Mesendoderm (in vitro differentiated cells): ENCODE measurements around the gene OCA2.

Source experiments
- DNase-seq: peaks from one replicate; pipeline ENCODE4 v3.0.0; 2013
- H2AK5ac ChIP-seq: 2 replicates; pipeline ENCODE4 v1.6.1; 2013; ENCODE audit warnings: low read length, inconsistent platforms
- H2BK120ac ChIP-seq: 2 replicates; pipeline ENCODE4 v1.6.1; 2013; ENCODE audit warnings: low read depth, mild to moderate bottlenecking, low read length, moderate library complexity, mixed read lengths
- H2BK15ac ChIP-seq: replicated peaks from 2 replicates; pipeline ENCODE4 v1.6.1; 2013; ENCODE audit warnings: low read depth, mild to moderate bottlenecking, moderate library complexity
- H2BK5ac ChIP-seq: 2 replicates; pipeline ENCODE4 v1.6.1; 2013; ENCODE audit warnings: low read length, inconsistent platforms
- H3K18ac ChIP-seq: 2 replicates; pipeline ENCODE4 v1.6.1; 2013; ENCODE audit warnings: mild to moderate bottlenecking, low read length, mixed read lengths
- H3K23ac ChIP-seq: one replicate; pipeline ENCODE4 v1.6.1; 2013; ENCODE audit warnings: low read length
- H3K27ac ChIP-seq: 2 replicates; pipeline ENCODE4 v1.5.1; 2013; ENCODE audit warnings: low read depth, mild to moderate bottlenecking, inconsistent platforms, low read length, moderate library complexity
- H3K27me3 ChIP-seq: 2 replicates; pipeline ENCODE4 v1.6.1; 2013; ENCODE audit warnings: low read length, control low read depth, mild to moderate bottlenecking, inconsistent platforms; ENCODE audit not compliant: insufficient read depth, poor library complexity
- H3K36me3 ChIP-seq: 2 replicates; pipeline ENCODE4 v1.6.1; 2013; ENCODE audit warnings: low read length, inconsistent platforms; ENCODE audit not compliant: control insufficient read depth, insufficient read depth
- H3K4ac ChIP-seq: one replicate; pipeline ENCODE4 v1.6.1; 2013; ENCODE audit warnings: low read depth, mild to moderate bottlenecking, low read length, moderate library complexity
- H3K4me1 ChIP-seq: 2 replicates; pipeline ENCODE4 v1.6.1; 2013; ENCODE audit warnings: low read depth, low read length, inconsistent platforms; ENCODE audit not compliant: control insufficient read depth
- H3K4me2 ChIP-seq: 2 replicates; pipeline ENCODE4 v1.6.1; 2013; ENCODE audit warnings: low read length
- H3K4me3 ChIP-seq: 2 replicates; pipeline ENCODE4 v1.5.1; 2013; ENCODE audit warnings: mild to moderate bottlenecking, low read length
- H3K56ac ChIP-seq: one replicate; pipeline ENCODE4 v1.6.1; 2013; ENCODE audit warnings: low read length
- H3K79me1 ChIP-seq: 2 replicates; pipeline ENCODE4 v1.6.1; 2013; ENCODE audit warnings: low read length, inconsistent platforms
- H3K79me2 ChIP-seq: 2 replicates; pipeline ENCODE4 v1.6.1; 2013; ENCODE audit warnings: mild to moderate bottlenecking, low read length; ENCODE audit not compliant: control insufficient read depth, insufficient read depth
- H3K9ac ChIP-seq: 2 replicates; pipeline ENCODE4 v1.6.1; 2013; ENCODE audit warnings: low read length, inconsistent platforms
- H4K5ac ChIP-seq: one replicate; pipeline ENCODE4 v1.6.1; 2013; ENCODE audit warnings: low read length
- H4K8ac ChIP-seq: one replicate; pipeline ENCODE4 v1.6.1; 2013; ENCODE audit warnings: low read depth, mild to moderate bottlenecking, control low read depth, low read length, moderate library complexity
- WGBS: extraction: QIAGEN DNeasy Blood & Tissue Kit; methylation state at CpG from one replicate; pipeline ENCODE4 v1.1.7; 2013; ENCODE audit warnings: low lambda C conversion rate, missing lambda C conversion rate; ENCODE audit not compliant: insufficient coverage; ENCODE audit errors: extremely low coverage; 5-methylcytosine and 5-hydroxymethylcytosine counted together

OCA2 gene

DNA sequence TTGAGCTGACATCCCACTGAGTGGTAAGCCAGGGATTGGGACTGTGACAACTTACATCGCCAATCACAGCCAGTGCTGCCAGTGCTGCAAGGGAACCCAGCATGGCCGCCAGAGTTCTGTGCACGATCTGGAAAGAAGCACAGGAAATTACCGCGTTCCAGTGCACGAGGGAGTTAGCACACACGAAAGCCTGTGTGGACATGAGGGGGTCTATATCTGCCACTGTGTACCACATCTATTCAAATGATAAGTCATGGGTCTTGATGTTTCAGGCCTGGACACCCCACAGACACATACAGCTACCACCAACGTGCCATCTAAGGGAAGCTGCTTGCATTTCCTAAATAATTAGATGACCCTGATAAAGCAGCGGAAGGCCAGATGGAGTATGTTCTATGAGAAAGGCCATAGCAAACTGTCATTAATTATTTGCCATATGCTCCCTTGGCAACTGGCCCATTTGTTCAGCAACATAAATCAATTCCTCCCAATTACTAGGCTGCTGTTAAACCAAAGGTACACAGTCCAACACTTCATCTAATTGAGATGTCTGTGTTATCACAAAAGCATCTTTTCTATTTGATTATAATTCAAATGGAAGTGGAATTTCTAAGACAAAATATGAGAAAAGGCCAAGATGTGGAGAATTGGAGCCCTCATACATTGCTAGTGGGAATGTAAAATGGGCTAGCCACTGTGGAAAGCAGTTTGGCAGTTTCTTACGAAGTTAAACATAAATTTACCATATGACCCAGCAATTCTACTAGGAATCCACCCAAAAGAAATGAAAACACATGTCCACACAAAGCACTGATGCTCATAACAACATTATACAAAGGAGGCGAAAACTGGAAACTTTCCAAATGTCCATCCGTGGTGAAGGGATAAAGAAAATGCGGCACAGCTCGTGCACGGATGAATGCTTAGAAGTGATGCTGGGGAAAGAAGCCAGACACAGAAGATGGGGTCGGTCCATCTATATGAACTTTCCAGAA, 108.3 kb downstream of the OCA2 start:
- no peak for DNase-seq
- Histone ChIP-seq H3K18ac (no peak overlapping the region), H3K27me3 (no peaks in the 10 kb centered on the region), H3K9ac (no peak overlapping the region), H2BK5ac (no peak overlapping the region), H2BK15ac (no peak overlapping the region), H3K79me1 (no peaks in the 10 kb centered on the region), H3K36me3 (no peaks in the 10 kb centered on the region), H3K4me3 (no peak overlapping the region), H3K4ac (no peak overlapping the region), H3K4me1 (no peaks in the 10 kb centered on the region), H4K8ac (no peak overlapping the region), H3K56ac (no peak overlapping the region), H2BK120ac (no peak overlapping the region), H3K27ac (no peak overlapping the region), H3K23ac (no peak overlapping the region), H4K5ac (no peak overlapping the region), H3K4me2 (no peak overlapping the region), H3K79me2 (no peaks in the 10 kb centered on the region), H2AK5ac (no peak overlapping the region)
- WGBS: no CpG with 5 or more reads among the region's 16 CpGs

DNA sequence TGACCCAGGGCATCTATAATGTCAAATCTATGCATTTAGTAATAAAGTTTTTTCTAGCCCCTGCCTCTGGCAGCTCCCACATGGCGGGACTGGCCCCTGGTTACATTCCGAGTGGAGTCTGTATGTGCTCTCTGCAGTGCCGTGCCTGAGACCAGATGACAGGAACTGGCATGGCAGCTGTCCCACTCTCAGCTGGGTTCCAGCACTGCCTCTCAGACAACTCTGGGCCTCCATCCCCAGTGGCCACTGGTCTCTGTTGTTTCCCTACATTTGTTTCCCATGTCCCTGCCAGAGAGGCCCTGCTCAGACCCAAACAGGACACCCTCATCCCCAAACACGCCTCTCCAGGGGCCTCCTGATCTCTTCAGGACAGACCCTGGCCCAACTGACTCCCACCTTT, 109.3 kb downstream of the OCA2 start:
- WGBS: no CpG with 5 or more reads among the region's 4 CpGs

DNA sequence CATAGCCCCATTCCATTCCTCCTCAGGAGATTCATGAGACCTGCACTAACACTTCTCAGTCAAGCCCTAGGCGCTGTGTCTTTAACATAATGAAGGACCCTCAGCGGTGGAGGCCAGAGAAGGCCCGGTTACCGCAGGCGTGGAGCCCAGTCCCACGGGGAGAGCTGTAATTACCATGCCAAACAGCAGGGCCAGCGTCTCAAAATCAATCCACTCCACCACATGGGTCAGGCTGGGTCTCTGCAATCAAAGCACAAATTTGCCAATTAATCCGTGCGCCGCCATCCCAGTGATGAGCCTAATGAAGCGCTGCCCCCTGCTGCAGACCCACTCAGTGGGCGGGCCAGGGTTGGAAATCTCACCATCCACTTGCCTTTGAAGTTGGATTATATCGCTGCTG, 109.7 kb downstream of the OCA2 start:
- no peak overlapping the region for H3K4me2 ChIP-seq
- H3K79me1 ChIP-seq: no peaks in the 10 kb centered on the region
- H2BK120ac ChIP-seq: no peak overlapping the region
- WGBS: no CpG with 5 or more reads among the region's 13 CpGs
- no peak overlapping the region for H3K56ac ChIP-seq
- H2BK5ac ChIP-seq: no peak overlapping the region
- H2BK15ac ChIP-seq: no peak overlapping the region
- no peak overlapping the region for H3K9ac ChIP-seq
- no peak for DNase-seq
- no peak overlapping the region for H3K4ac ChIP-seq
- no peaks in the 10 kb centered on the region for H3K4me1 ChIP-seq
- H4K5ac ChIP-seq: no peak overlapping the region
- no peak overlapping the region for H3K4me3 ChIP-seq
- H3K79me2 ChIP-seq: no peaks in the 10 kb centered on the region
- no peaks in the 10 kb centered on the region for H3K36me3 ChIP-seq
- no peak overlapping the region for H2AK5ac ChIP-seq
- H3K18ac ChIP-seq: no peak overlapping the region
- no peak overlapping the region for H3K23ac ChIP-seq
- no peak overlapping the region for H3K27ac ChIP-seq
- H4K8ac ChIP-seq: no peak overlapping the region
- H3K27me3 ChIP-seq: no peaks in the 10 kb centered on the region

More for the DNA sequence above, 109.3 kb downstream of the OCA2 start:
- no peak overlapping the region for H3K23ac ChIP-seq
- no peak overlapping the region for H2BK120ac ChIP-seq
- H3K9ac ChIP-seq: no peak overlapping the region
- H3K79me1 ChIP-seq: no peaks in the 10 kb centered on the region
- no peak overlapping the region for H3K4me3 ChIP-seq
- H3K4me2 ChIP-seq: no peak overlapping the region
- no peak overlapping the region for H2BK15ac ChIP-seq
- no peak overlapping the region for H3K56ac ChIP-seq
- no peaks in the 10 kb centered on the region for H3K36me3 ChIP-seq
- H3K18ac ChIP-seq: no peak overlapping the region
- no peaks in the 10 kb centered on the region for H3K79me2 ChIP-seq
- H3K4ac ChIP-seq: no peak overlapping the region
- no peak overlapping the region for H4K5ac ChIP-seq
- no peaks in the 10 kb centered on the region for H3K27me3 ChIP-seq
- H2BK5ac ChIP-seq: no peak overlapping the region
- H2AK5ac ChIP-seq: no peak overlapping the region
- H3K4me1 ChIP-seq: no peaks in the 10 kb centered on the region
- no peak overlapping the region for H3K27ac ChIP-seq
- DNase-seq: no peak
- H4K8ac ChIP-seq: no peak overlapping the region

DNA sequence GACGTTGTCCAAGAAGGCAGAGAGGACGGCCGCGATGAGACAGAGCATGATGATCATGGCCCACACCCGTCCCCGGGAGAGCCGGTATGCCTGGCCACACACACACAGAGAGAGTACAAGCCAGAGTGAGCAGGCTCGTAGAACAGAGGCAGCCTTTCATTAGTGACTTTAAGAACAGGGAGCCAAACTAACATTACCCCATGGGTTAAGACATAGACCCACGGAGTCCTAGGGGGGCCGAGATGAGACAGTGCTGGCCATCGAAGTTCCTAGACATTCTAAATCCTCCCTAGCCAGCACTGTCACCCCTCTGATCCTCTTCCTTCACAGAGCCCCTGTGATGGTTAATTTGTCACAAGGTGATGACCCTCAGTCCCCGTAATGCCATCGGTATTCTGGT, 114.0 kb downstream of the OCA2 start:
- Histone ChIP-seq H4K8ac (no peak overlapping the region), H2BK120ac (no peak overlapping the region), H3K4me1 (no peaks in the 10 kb centered on the region), H3K4me2 (no peak overlapping the region), H3K4me3 (no peak overlapping the region), H3K18ac (no peak overlapping the region), H3K4ac (no peak overlapping the region), H3K79me2 (no peaks in the 10 kb centered on the region), H3K79me1 (no peaks in the 10 kb centered on the region), H3K23ac (no peak overlapping the region), H3K36me3 (no peaks in the 10 kb centered on the region), H2BK5ac (no peak overlapping the region), H3K27ac (no peak overlapping the region), H2BK15ac (no peak overlapping the region), H3K9ac (no peak overlapping the region), H3K56ac (no peak overlapping the region), H4K5ac (no peak overlapping the region), H2AK5ac (no peak overlapping the region), H3K27me3 (no peaks in the 10 kb centered on the region)
- WGBS: no CpG with 5 or more reads among the region's 13 CpGs
- no peak for DNase-seq

DNA sequence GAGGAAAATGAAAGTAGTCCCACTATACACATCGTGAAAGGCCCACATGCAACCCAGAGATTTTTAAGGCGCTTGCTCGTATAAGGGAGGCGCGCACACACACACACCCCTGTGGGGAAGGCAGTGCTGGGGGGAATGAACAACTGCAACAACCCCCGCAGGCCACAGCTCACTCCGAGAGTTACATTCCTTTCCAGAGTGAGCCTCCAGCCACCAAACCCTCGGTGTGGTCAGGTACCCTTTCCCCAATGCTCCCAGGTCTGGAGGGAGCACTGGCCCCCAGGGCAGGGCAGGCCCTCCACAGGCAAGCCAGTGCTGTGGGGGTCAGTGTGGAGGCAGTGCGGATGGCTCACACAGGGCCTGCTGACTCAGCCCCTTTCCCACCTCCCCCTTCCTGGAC, 115.6 kb downstream of the OCA2 start:
- no CpG with 5 or more reads among the region's 9 CpGs for WGBS

More for the DNA sequence above, 115.6 kb downstream of the OCA2 start:
- H3K79me2 ChIP-seq: no peaks in the 10 kb centered on the region
- no peaks in the 10 kb centered on the region for H3K36me3 ChIP-seq
- H3K23ac ChIP-seq: no peak overlapping the region
- H2BK15ac ChIP-seq: no peak overlapping the region
- no peak overlapping the region for H2AK5ac ChIP-seq
- no peaks in the 10 kb centered on the region for H3K79me1 ChIP-seq
- H3K4me3 ChIP-seq: no peak overlapping the region
- no peaks in the 10 kb centered on the region for H3K27me3 ChIP-seq
- no peak overlapping the region for H2BK120ac ChIP-seq
- no peak overlapping the region for H3K18ac ChIP-seq
- H3K4ac ChIP-seq: no peak overlapping the region
- no peaks in the 10 kb centered on the region for H3K4me1 ChIP-seq
- no peak overlapping the region for H4K5ac ChIP-seq
- no peak overlapping the region for H3K4me2 ChIP-seq
- no peak overlapping the region for H4K8ac ChIP-seq
- H3K27ac ChIP-seq: no peak overlapping the region
- H3K9ac ChIP-seq: no peak overlapping the region
- no peak for DNase-seq
- no peak overlapping the region for H3K56ac ChIP-seq
- H2BK5ac ChIP-seq: no peak overlapping the region
